ENCODE measurements around the gene MS4A18. TPM values are rescaled to one million over a fixed set of nuclear protein-coding genes. Genes with fewer than 3 reads are reported as not detected.

MS4A18 gene
- total RNA-seq, 1 donor from 2014 or later: not detected

DNA sequence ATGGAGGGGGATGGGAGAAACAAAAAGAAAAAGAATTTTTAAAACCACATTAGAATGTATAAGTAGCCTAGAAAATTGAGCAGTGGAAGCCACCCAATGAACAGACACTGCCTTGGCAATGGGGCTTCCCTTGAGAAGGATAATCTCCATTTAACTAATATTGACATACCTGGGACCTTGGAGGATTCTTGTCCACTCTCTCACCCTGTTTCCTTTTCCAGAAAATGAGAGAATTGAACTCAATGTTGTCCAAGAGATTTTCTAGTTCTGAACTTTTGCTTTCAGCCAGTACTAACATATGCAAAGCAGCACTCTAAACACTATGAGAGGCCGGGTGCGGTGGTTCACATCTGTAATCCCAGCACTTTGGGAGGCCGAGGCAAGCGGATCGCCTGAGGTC is 24.6 kb upstream of the MS4A18 start:
- Histone ChIP-seq H3K27me3 (ENCODE audit: low read depth) (no peaks in the 10 kb centered on the region), H3K36me3 (no peaks in the 10 kb centered on the region), H3K4me1 (no peaks in the 10 kb centered on the region), H3K4me3 (no peak overlapping the region), H3K9me3 (no peaks in the 10 kb centered on the region), H3K27ac (no peak overlapping the region)
- intact Hi-C loops (cut with DNase I): no loop called here
- DNase-seq (no peak), ATAC-seq (no peak)
- no peak for TF ChIP-seq CTCF (IDR thresholded peaks at IDR 0.05)

DNA sequence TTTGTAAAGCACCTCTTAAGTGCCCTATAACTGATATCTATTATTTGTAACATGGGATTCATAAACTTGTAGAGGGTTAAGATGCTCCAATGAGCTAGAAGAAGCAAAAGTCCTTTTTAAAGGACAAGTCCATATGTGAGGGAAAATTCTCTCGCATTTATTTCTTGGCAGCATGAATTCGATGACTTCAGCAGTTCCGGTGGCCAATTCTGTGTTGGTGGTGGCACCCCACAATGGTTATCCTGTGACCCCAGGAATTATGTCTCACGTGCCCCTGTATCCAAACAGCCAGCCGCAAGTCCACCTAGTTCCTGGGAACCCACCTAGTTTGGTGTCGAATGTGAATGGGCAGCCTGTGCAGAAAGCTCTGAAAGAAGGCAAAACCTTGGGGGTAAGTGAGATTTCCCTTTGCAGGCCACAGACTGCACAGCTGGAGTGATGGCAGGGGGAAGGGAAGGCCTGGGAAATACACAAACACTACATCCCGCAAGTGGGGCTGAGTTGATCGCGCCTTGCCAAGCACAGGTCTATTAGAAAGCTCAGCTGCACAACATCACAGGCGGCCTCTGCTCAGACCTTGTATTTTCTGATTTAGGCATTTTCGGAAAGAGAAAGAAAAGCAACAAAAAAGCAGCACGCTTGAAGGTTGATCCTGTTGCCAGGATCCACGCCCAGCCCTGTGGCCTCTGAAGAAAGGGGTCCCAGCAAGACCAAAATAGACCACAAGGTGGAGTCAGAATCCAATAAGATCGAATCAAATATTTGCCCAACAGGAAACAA is 23.6 kb upstream of the MS4A18 start:
- no peak for DNase-seq
- Histone ChIP-seq H3K27ac (no peak overlapping the region), H3K9me3 (no peaks in the 10 kb centered on the region), H3K27me3 (ENCODE audit: low read depth) (no peaks in the 10 kb centered on the region), H3K36me3 (no peaks in the 10 kb centered on the region), H3K4me3 (no peak overlapping the region), H3K4me1 (no peaks in the 10 kb centered on the region)
- intact Hi-C loops (cut with DNase I): no loop called here
- ATAC-seq: peak; percentile 73 to 81
- TF ChIP-seq CTCF (IDR thresholded peaks at IDR 0.05): peak; percentile 50

- no peak for TF ChIP-seq CTCF (IDR thresholded peaks at IDR 0.05)
- Histone ChIP-seq H3K36me3 (no peaks in the 10 kb centered on the region), H3K27ac (no peak overlapping the region), H3K4me3 (no peak overlapping the region), H3K9me3 (no peaks in the 10 kb centered on the region), H3K4me1 (no peaks in the 10 kb centered on the region), H3K27me3 (ENCODE audit: low read depth) (no peaks in the 10 kb centered on the region)
- no peak for ATAC-seq
- DNase-seq: no peak
- intact Hi-C loops (cut with DNase I): no loop called here
Observed at GRCh38 chr11:60701469-60701818, 23.1 kb upstream of the MS4A18 start.

DNA sequence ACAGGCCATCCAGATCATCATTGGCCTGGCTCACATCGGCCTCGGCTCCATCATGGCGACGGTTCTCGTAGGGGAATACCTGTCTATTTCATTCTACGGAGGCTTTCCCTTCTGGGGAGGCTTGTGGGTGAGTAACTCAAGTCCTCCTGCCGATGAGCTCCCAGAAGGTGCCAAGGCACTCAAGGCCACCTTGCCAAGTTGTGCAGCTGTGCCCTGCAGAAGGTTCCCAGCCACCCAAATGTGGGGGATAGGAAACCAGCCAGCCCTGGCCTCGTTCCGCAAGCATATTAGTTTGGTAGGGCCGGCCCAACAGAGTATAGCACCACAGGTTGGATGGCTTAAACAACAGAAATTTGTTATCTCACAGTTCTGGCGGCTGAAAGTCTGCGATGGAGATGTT is 21.1 kb upstream of the MS4A18 start:
- H3K4me1 ChIP-seq: no peaks in the 10 kb centered on the region
- H3K9me3 ChIP-seq: no peaks in the 10 kb centered on the region
- peaks cover 3% of the 10 kb centered on the region for H3K27me3 ChIP-seq (ENCODE audit: low read depth)
- DNase-seq (no peak), ATAC-seq (no peak)
- intact Hi-C loops (cut with DNase I): no loop called here
- no peaks in the 10 kb centered on the region for H3K36me3 ChIP-seq
- no peak overlapping the region for H3K27ac ChIP-seq
- no peak for TF ChIP-seq CTCF (IDR thresholded peaks at IDR 0.05)
- H3K4me3 ChIP-seq: no peak overlapping the region

- no peaks in the 10 kb centered on the region for H3K36me3 ChIP-seq
- H3K9me3 ChIP-seq: no peaks in the 10 kb centered on the region
- H3K4me1 ChIP-seq: no peaks in the 10 kb centered on the region
- TF ChIP-seq CTCF (IDR thresholded peaks at IDR 0.05): no peak
- intact Hi-C loops (cut with DNase I): no loop called here
- no peak for ATAC-seq
- no peak overlapping the region for H3K4me3 ChIP-seq
- H3K27ac ChIP-seq: no peak overlapping the region
- H3K27me3 ChIP-seq (ENCODE audit: low read depth): peaks cover 3% of the 10 kb centered on the region
- no peak for DNase-seq
Observed at GRCh38 chr11:60705895-60706294, 18.6 kb upstream of the MS4A18 start.

All from lower lobe of right lung (tissue), 2 donors.